C4-2B (cell line): ENCODE measurements around the gene KIF15.

ENCODE experiments used
- ZFX ChIP-seq: fragments of 450-650 bp; IDR thresholded peaks from 2 replicates; pipeline ENCODE4 v1.6.1; 2017
- TF ChIP-seq, protein P1 (sequence below): fragments of 450-650 bp; conservative IDR thresholded peaks from 2 replicates; pipeline ENCODE4 v1.5.1; 2017; ENCODE audit warnings: mild to moderate bottlenecking

DNA sequence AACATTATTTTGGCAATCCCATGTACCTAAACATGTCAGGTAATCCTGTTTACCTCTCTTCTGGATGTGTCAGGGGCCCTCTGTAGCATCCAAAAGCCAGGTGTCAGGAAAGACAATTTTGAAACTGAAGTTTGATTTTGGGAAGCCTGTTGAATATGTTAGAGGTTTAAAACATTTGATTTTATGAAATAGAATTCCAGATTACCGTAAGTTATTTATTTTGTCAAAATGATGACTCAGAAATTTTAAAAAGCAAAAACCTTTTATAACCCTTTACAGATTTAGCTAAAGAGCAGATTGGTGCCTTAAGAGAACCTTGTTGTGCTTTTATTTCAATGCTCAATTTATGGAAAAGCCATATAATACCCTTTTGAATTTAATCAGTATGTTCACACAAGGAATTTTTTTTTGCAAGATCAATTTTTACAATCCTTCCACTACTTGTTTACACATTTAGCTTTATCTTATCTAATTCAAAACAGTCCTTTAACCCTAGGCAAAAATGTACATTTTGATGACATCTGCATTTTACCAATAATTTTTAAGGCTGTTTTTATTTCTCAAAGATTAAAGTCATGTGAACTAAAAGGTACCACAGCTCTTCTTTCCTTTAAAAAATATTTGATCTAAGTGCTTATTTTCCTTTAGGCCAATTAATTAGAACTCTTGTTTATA is 10.0 kb downstream of the KIF15 start:
- TF ChIP-seq, protein P1, sequence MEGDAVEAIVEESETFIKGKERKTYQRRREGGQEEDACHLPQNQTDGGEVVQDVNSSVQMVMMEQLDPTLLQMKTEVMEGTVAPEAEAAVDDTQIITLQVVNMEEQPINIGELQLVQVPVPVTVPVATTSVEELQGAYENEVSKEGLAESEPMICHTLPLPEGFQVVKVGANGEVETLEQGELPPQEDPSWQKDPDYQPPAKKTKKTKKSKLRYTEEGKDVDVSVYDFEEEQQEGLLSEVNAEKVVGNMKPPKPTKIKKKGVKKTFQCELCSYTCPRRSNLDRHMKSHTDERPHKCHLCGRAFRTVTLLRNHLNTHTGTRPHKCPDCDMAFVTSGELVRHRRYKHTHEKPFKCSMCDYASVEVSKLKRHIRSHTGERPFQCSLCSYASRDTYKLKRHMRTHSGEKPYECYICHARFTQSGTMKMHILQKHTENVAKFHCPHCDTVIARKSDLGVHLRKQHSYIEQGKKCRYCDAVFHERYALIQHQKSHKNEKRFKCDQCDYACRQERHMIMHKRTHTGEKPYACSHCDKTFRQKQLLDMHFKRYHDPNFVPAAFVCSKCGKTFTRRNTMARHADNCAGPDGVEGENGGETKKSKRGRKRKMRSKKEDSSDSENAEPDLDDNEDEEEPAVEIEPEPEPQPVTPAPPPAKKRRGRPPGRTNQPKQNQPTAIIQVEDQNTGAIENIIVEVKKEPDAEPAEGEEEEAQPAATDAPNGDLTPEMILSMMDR = no peak
- no peak for TF ChIP-seq ZFX
